ENCODE measurements around the gene ALKBH7.

Gene ALKBH7

DNA sequence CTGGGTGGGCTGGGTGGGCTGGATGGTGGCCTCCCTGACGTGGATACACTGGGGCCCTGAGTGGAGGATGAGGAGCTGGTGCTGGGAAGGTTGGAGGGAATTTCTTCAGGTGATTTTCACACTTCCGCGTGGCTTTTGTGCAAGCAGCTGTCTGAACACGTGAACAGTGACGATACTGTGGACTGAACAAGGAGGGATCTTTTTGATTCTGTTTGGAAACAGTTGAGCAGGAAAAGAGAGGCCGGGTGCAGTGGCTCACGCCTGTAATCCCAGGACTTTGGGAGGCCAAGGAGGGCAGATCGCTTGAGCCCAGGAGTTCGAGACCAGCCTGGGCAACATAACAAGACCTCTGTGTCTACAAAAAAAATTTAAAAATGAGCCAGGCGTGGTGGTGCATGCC is 29.5 kb downstream of the ALKBH7 start:
- DNase-seq (ENCODE audit: low spot score) = no peak

DNA sequence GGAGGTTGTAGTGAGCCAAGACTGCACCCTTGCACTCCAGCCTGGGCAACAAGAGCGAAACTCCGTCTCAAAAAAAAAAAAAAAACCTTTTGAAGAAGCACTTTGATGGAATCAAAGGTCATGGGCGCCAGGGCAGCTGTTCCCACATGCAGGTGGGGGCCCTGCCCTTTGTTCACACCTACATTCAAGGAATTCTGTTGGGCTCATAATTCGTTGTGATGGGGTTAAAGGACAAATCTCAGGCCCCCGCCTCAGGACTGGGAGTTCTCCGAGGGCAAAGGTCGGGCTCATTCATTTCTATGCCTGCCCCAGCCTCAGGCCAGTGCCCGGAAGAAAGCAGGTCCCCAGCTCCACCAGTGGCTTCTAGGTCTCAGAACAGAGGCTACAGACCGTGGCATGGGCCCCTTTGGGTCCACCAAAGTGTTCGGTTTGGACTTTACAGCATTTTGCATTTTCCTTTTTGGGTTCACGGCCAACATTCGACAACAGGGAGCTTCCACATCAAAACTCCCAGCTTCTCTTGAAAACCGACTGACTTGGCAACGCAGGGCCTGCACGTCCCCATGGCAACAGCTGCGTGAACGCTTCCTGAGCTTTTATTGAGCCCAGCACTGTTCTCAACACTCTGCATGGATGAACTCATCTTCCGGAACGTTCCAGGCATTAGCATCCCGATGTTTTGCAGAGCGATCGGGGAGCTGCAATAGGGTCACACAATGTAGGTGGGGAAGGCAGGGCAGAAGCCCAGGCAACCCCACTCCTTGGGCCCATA is 30.4 kb downstream of the ALKBH7 start:
- DNase-seq (ENCODE audit: low spot score) = no peak

DNA sequence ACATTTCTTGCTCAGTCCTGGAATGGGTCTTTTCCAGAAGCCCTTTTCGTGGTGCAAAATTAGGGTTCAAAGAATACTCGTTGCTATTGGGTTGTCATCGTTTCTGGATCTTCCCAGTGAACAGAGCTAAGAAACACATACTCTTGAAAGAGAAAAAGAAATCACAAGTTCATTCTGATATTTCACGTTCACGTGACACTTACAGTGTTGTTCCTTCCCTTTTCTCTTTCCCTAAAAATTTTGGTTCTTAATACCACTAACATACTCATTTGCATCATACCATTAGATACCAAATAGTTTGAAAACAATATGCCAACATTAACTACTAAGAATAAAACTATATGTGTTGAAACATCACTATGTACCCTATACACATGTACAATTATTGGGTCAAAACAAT is 33.8 kb downstream of the ALKBH7 start:
- DNase-seq (ENCODE audit: low spot score) = no peak

DNA sequence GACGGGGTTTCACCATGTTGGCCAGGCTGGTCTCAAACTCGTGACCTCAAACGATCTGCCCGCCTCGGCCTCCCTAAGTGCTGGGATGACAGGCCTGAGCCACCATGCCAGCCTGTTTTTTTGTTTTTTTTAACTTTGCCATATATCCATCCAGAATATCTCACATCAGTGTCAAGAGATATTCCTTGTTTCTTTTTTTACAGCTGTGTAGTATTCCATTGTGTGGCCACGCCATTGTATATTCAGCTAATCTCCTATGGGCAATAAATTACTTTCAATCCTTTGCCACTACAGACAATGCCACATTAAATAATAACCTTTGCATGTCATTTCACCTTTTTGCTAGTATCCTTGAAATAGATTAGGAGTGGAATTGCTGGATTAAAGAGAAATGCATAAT is 36.8 kb downstream of the ALKBH7 start:
- DNase-seq (ENCODE audit: low spot score) = no peak

DNA sequence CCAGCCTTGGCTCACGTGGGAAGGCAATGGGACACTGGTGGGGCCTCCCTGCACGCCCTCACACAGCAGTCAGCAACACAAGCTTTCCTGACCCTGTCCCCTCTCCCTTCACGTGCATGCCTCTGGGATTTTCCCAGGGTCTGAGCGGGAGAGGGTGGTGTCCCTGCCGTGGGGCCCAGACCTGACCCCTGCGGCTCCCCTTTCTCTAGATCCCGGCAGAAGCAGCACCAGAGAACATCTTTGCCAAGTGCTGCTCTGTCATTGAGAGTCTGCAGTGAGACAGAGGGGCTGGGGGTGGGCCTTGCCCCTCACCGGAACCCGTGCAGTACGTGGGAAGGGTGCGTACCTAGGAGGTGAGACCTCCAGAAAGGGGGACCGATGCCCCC is 39.5 kb downstream of the ALKBH7 start:
- DNase-seq (ENCODE audit: low spot score) = no peak

DNA sequence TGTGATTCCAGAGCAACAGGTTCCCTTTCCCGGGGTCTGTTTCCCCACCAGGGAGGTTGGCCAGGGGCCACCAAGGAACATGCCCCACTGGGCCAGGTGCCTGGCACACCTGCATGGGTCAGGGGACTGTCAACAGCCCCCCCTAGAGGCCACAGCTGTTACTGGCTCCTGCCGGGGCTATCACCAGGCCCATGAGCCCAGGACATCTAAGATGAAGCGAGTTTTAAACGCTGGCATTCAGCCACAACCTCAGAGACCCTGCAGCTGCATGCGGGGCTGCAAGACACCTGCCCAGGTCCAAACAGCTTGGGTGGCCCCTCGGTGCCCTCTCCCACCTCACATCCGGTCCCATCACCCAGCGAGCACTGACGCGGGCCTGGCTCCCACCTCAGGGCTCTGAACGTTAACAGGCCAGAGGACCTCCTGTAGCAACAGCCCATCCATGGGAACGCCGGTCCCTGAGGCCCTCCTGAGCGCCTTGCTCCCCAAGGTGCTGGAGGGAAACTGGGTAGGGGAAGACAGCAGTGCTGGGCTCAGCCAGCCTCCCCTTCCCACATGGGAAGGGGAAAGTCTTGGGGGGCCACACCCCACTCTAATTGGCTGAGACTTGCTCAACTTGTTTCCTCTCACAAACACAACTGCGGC is 40.0 kb downstream of the ALKBH7 start:
- DNase-seq (ENCODE audit: low spot score) = peak; percentile 34

DNA sequence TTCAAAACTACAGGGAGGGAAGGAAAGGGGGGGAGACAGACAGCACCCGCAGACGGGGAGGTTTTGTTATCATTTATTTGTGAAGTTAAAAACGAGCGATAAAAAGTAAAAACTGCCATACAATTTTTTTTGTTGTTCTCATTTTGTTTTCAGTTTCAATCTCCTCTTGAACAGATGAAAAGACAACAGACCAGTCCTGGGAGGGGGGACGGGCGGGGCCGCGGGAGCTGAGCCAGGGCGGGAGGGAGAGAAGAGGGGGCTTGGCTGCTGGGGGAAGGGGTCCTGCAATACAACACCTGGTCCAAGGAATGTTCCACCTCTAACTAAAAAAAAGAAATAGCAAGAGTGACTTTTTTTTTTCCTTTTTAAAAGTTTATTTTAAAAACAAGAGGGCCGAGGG is 40.7 kb downstream of the ALKBH7 start:
- no peak for DNase-seq (ENCODE audit: low spot score)

DNA sequence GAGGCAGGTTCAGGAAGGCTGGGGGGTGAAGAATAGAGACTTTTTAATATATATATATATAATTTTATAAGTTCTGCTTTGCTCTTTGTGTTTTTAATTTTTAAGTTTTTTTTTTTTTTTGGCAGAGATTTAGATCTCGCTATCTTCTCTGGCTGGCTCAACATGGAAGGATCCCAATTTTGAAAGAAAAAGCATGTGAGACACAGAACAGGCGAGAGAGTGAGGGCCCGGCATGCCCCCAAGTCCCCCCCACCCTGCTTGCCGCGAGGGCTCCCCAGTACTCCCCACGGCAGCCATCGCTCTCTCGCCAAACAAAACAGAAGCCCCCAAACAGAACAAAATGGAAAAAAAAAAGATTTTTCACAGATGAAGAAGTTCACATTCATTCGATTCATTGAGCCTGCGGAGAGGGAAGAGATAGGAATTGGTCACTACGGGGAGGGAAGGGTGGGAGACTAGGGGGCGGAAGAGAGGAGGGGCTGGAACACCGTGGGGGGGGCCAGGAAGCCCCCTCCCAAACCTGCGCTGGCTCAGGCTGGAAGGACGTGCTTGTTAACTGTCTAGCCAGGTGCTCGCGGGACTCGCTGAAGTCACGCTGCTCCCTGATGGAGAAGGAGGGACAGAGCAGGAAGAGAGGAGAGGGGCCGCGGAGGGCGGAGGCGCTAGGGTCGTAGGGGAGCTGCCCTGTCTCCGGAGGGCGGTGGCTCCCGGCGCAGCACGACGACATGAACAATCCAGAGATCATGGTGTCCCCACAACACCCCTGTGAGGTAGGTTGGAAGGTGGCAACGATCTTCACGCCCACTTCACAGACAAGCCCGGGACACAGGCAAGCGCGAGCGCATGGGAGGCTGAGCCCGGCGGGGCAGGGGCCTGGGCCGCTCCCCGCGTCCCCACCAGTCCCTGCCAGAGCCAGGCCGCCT is 41.4 kb downstream of the ALKBH7 start:
- no peak for DNase-seq (ENCODE audit: low spot score)

DNA sequence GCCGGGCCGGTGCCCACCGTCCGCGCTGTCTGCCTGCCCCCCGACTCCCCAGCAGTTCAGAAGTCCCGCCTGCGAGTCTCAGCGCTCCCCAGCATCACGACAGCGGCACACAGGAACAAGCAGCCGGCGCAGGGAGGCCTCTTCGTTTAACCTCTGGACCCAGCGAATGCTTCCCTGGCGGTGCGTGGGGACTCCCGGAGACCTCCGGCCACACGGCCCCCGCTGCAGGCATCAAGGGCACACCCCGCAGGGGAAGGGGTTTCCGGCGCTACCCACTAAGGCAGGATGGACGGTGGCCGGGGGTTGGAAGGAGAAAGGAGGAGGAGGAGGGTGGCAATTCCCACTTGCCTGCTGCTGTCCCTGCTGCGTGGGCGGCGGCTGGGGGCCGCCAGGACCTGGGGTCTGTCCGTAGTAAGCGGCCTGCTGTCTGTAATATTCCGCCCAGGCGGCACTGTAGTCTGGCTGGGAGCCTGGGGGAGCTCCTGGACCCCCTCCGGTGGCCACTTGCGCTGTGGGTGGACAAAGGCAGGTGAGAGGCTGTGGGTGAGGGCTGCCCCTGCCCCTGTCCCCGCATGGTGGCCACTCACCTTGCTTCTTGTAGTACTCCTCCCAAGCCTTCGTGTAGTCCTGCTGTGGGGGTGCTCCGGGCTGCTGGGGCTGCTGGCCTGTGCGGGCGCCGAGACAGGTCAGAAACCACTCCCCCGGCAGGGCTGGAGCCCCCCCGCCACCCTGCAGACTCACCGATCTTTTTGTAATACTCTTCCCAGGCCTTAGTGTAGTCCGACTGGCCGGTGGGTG is 42.4 kb downstream of the ALKBH7 start:
- no peak for DNase-seq (ENCODE audit: low spot score)

DNA sequence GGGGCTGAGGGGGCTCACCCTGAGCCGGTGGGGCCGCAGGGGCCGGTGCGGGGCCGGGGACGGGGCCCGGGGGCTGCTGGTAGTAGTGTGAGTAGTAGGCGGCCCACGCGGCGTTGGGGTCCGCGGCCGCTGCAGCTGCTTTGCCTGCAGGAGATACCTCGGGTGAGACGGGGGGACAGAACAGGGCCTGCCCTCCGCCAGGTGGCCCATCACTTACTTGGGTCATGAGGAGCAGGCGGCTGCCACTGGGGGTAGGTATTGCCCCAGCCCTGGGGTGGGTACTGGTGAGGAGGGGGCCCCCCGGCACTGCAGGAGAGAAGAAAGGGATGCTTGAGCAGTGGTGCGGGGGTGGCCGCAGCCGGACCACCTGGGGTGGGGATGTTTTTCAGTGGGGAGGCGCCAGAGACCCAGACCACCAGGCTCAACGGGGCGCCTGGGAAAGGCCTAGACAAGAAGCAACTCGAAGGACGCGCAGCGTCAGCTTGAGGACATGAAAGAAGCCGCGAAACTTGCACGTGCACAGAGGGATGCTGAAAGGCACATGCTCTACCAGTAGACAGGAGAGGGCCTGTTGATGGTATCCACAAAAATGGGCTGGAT is 43.1 kb downstream of the ALKBH7 start:
- DNase-seq (ENCODE audit: low spot score) = no peak

DNA sequence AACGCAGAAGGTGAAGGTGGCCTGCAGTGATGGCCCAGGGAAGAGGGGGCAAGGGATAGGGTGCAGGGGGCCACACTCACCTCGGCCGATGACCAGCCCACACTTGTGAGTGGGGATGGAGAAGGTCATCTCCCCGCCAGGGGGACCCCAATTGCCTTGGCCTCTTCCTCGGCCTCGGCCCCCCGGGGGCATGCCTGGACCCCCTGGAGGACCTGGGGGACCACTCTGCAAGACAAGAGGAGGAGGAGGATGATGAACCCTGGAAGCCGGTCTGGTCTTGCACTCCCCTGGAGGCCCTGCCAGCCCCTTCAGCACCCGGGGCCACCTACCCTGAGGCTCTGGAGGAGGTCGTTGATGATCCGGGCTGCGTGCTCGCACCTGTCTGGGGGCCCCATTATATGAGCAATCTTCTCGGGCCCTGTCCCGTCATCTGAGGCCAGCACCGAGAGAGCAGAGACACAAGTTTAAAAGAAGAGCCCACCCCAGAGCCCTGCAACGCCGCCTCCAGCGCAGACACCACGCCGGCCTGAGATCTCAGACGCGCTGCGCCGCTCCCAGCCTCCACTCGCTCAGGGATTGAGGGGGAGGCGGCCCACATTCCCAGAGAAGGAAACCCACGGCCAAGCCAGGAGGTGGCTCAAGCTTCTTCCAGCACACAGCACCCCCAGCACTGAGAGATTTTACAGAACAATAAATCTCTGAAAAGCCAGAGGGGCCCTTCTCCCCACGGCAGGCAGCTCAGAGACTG is 44.2 kb downstream of the ALKBH7 start:
- no peak for DNase-seq (ENCODE audit: low spot score)

DNA sequence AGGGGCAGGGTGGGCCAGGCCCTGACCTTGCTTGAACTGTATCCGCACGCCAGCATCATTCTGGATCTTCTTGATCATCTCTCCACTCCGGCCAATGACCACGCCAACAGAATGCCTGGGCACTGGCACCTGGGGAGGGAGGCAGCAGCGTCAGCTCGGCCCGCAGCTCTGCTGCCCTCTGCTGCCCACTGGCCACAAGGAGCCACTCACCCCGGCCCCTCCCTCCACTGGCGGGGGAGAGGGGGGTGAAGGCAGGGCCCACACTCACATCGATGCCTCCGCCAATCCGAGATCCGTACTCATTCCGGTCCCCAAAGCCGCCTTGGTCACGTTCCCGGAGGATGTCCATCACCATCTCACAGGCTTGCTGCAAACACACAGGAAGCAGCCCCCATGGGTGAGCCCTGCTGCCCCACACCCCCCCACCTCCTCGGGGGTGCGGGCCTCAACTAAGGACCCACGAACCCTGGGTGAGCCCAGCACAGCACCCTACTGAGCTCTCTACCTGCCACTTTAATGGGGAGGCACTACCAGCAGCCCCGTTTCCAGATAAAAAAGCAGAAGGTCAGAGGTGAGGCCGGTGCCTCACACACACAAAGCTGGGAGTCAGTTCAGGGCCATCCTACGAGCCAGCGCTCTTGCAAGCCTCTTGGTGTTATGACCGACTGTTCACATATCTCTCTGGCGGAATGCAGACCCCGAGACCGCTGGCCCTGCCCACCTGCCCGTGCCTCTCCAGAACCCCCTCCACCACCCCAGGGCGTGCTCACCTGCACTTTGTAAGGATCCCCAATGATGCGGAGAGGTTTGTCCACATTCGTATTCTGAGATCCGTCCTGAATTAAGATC is 45.3 kb downstream of the ALKBH7 start:
- no peak for DNase-seq (ENCODE audit: low spot score)

DNA sequence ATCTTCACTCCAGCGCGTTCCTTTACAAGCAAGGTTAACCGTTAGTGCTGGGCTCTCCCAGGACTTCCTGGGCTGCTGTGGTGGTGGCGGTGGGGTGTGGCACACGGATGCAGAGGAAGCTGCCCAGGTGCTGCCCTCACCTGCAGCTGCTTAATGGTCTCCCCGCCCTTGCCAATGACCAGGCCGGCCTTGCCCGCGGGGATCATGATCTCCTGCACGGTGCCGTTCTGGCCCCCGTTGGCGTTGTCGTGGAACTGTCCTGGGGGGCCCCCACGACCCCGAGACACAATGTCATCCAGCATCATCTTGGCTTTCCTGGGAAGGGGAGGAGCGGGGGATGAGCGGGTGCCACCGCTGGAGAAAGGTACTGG is 46.0 kb downstream of the ALKBH7 start:
- no peak for DNase-seq (ENCODE audit: low spot score)

DNA sequence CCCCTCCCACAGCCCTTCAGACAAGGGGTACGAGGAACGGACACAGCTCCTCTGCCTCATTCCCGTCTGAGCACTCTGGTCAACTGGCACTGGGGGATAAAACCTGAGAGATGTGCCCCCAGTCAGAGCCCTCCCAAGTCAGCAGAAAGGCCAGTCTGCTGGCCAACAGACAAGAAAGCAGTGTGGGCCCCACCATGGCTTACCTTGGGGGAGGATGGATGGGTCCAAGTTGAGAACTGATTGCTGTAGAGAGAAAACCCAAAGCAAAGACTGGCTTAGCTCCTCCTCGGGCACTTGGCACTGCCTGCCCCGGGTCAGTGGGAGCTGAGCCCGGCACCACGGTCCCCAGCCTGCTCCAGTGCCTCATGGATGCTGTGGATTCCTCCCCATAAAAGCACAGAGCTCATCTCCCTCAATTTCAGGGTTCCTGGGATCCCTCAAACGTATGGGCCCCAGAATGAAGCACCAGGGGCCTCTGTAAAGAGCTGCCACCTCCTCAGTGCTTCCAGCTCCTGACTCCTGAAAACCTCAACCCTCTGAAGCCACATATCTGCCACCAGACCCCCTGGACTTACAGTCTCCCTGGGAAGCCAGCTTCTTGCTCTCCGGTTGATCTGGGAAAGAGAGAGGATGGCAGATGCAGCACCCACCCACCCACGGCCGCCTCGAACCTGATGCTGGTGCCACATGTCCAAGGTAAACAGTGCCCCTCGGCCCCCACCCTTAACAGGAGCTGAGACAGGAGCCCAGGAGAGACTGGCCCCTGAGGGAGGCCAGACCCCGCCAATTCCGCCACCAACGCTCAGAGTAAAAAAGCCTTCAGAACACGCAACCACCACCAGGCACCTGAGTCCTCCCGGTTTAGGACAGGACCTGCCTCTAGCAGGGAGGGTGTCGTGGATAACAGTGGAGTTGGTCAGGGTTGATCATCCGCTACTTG is 48.8 kb downstream of the ALKBH7 start:
- DNase-seq (ENCODE audit: low spot score) = no peak

DNA sequence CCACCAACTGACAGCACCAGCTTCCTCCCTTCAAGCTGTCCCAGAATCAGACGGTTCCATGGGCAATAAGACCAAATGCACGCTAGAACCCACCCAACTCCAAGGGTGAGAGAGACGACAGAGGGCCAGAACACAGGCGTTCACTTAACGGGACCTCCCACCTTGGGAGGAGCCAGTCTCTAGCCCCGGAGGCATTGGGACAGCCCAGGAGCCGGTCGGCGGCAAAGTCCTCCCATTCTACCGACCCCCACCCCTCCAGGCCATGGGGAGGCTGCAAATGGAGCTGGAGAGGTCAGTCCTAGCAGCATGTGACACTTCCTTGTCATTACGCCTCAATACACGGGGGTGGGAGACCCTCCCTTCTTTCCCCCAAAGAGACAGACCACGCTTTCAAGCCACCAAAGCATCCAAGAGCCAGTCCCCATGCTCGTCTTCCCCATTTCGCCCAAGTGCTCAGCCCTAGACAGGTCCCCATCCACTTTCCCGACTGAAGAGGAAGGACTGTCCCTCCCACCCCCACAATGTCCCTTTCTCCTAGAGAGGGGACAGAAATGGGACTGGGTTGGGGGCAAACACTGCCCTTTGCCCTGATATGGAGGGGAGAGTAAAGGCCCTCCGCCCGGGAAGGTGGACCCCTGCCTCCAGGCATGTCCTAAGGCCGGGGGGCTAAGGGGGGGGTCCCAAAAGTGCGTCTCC is 51.1 kb downstream of the ALKBH7 start:
- DNase-seq (ENCODE audit: low spot score) = no peak

DNA sequence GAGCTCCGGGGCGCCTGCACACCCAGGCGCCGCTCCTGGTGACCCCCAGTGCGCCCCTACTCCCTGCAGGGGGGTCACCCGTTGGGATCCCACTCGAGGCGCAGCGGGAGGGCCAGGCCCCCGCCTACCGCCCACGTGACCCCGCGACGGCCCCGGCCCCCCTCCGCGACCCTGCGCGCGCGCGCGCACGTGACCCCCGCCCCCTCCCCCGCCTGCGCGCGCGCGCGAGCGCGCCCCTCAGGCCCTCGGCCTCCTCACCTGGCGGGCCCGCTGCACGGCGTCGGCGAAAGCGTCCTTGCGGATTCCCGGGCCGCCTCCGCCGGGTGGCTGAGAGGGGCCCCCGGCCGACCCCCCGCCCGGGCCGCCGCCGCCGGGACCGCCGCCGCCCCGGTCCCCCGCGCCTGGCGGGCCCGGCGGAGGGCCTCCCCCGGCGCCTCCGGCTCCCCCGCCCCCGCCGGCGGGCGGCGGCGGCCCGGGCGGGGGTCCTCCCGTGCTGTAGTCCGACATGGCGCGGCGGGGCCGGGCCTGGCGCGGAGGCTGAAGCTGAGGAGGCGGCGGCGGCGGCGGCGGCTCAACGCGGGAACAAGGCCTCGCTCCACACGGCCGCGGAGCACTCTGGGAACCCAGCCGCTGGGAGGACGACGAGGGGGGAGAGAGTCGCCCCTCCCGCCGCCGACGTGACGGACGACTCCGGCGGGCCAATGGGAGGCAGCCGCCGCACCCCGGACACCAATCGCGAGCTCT is 51.8 kb downstream of the ALKBH7 start, which contains the start of gene KHSRP:
KHSRP (minus strand) TSS at position 617 of the 744 bp plus-strand sequence; CDS start at position 507, 110 bp downstream.
- DNase-seq (ENCODE audit: low spot score) = no peak

All from CD4-positive, alpha-beta T cell treated with Interleukin-6 at 100 ng/mL for 8 hours (primary cell).